PC-9 (cell line): ENCODE data around the gene SYT8. TPM values are rescaled to one million over a fixed set of nuclear protein-coding genes. Genes with fewer than 3 reads are reported as not detected.

ENCODE experiments used
- BruUV-seq: library from RNA; stranded (reverse); fragments of 400-500 nt; replicated peaks from 2 replicates; lab custom pipeline; 2021; lab: Mats Ljungman, UMichigan
- CTCF ChIA-PET: fragments of 300-600 bp; sonication (Branson Sonifier 250); formaldehyde crosslinking; loops from one replicate; lab custom pipeline; 2022; ENCODE audit warnings: antibody characterized with exemption; lab: Charles Lee
- POLR2A ChIA-PET: fragments of 300-600 bp; sonication (Branson Sonifier 250); formaldehyde crosslinking; loops from one replicate; lab custom pipeline; 2022; ENCODE audit warnings: antibody characterized with exemption; ENCODE audit not compliant: unreplicated experiment; lab: Charles Lee
- DNase-seq, 2 experiments: peaks; one replicate each; pipeline versions ENCODE4 v3.0.0 to v3.0.0-alpha.2; 2015 to 2022; ENCODE audit warnings: mixed read lengths in 1 of 2
- H2AFZ ChIP-seq: fragments of 200-600 bp; sonication (generic); 2 replicates; pipeline ENCODE4 v1.8.1; 2017; ENCODE audit warnings: antibody characterized with exemption
- H3F3A ChIP-seq: fragments of 200-600 bp; sonication (generic); 2 replicates; pipeline ENCODE4 v1.8.1; 2017; ENCODE audit warnings: antibody characterized with exemption, mild to moderate bottlenecking, low read depth; ENCODE audit not compliant: insufficient read depth
- H3K27ac ChIP-seq: fragments of 200-600 bp; sonication (generic); 2 replicates; pipeline ENCODE4 v1.6.1; 2016; ENCODE audit warnings: mixed run types
- H3K27me3 ChIP-seq: fragments of 200-600 bp; sonication (generic); 2 replicates; pipeline ENCODE4 v1.6.1; 2016; ENCODE audit warnings: low read depth, mixed run types; ENCODE audit not compliant: insufficient read depth
- H3K36me3 ChIP-seq: fragments of 200-600 bp; sonication (generic); 2 replicates; pipeline ENCODE4 v1.6.1; 2016; ENCODE audit warnings: low read depth, mixed run types
- H3K4me1 ChIP-seq: fragments of 200-600 bp; sonication (generic); replicated peaks from 2 replicates; pipeline ENCODE4 v1.6.1; 2016; ENCODE audit warnings: mixed run types; ENCODE audit not compliant: insufficient read depth
- H3K4me2 ChIP-seq: fragments of 200-600 bp; sonication (generic); 2 replicates; pipeline ENCODE4 v1.6.1; 2017; ENCODE audit warnings: mixed run types
- H3K4me3 ChIP-seq: fragments of 200-600 bp; sonication (generic); 2 replicates; pipeline ENCODE4 v1.6.1; 2016; ENCODE audit warnings: mixed run types
- H3K79me2 ChIP-seq: fragments of 200-600 bp; sonication (generic); 2 replicates; pipeline ENCODE4 v1.6.1; 2017; ENCODE audit warnings: low read depth, mixed run types
- H3K9me2 ChIP-seq: fragments of 200-600 bp; sonication (generic); 2 replicates; pipeline ENCODE4 v1.8.1; 2017; ENCODE audit warnings: mild to moderate bottlenecking; ENCODE audit not compliant: insufficient read depth
- H3K9me3 ChIP-seq: fragments of 200-600 bp; sonication (generic); 2 replicates; pipeline ENCODE4 v1.8.1; 2016; ENCODE audit warnings: low read depth; ENCODE audit not compliant: insufficient read depth
- H4K20me1 ChIP-seq: fragments of 200-600 bp; sonication (generic); 2 replicates; pipeline ENCODE4 v1.8.1; 2017; ENCODE audit not compliant: insufficient read depth
- EZH2 ChIP-seq: fragments of 200-600 bp; sonication (generic); IDR thresholded peaks from 2 replicates; pipeline ENCODE4 v1.8.0; 2017; ENCODE audit warnings: antibody characterized with exemption, low read depth
- intact Hi-C: fragments of 100-400 bp; cut with micrococcal nuclease; formaldehyde crosslinking; loops from one replicate; pipeline ENCODE4 v1.10.0; 2022; ENCODE audit not compliant: unreplicated experiment
- total RNA-seq: library from RNA; stranded (reverse); gene quantifications from 2 replicates; pipeline ENCODE4 v1.2.3, GENCODE V29; 2021
- TF ChIP-seq, protein P1 (sequence below): fragments of 200-600 bp; sonication (generic); conservative IDR thresholded peaks from 2 replicates; pipeline ENCODE4 v1.6.1; 2017; ENCODE audit warnings: mixed run types, antibody characterized with exemption, mild to moderate bottlenecking, moderate library complexity

The SYT8 gene
- total RNA-seq, 1 experiment from 2014 or later, result 8.9 TPM

DNA sequence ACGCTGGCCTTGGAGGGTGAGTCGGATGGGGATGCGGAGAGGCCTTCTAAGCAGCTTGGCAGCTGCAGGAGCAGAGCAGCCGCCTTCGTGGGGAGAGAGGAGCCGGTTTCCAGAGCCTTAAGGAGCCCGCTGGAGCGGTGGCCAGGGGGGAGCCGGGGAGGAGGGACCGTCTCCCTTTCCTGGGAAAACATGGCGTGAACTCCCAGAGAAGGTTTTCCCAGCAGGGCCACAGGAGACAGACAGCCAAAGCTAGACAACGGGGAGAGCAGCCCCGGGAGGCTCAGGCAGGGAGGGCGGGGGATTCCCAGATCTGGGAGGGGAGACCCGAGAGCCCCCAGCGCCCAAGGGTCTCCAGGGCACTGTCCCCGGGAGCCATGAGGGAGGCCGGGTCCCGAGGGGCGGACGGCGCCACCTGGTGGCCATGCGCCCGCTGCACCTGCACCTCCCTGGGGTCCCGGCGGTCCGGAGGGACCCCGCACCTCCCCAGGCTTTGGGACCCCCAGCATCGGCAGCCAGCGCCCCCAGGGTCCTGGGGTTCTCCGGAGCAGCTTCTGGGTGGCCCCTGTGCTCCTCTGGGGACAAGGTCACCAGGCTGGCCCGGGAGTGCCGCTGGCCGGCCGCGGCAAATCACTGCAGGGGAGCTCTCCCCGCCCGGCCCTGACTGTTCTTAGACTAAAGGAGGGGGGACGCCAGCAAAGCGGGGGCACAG lies 2.4 kb upstream of the SYT8 start:
- ChIA-PET POLR2A (interaction anchor here (0.6 kb wide), 1 partner anchor 139 kb away, joined by 3 read pairs; no protein-coding TSS in a partner anchor), CTCF (interaction anchor here (0.6 to 1.4 kb wide), 11 partner anchors 10 to 1273 kb away, joined by 3 to 30 read pairs (median 5); no protein-coding TSS in a partner anchor)
- intact Hi-C loops, result no loop called here
- no TSS peak for BruUV-seq
- Histone ChIP-seq H3K4me3 (peak overlapping the region; percentile 31; the same call in 1 of the 2 replicates), H4K20me1 (no peaks in the 10 kb centered on the region), H2AFZ (no peak overlapping the region; the same call in 1 of the 2 replicates), H3K79me2 (no peaks in the 10 kb centered on the region), H3K36me3 (no peaks in the 10 kb centered on the region), H3K27ac (no peak overlapping the region), H3K9me3 (no peaks in the 10 kb centered on the region), H3F3A (no peaks in the 10 kb centered on the region; the same call in 1 of the 2 replicates), H3K27me3 (no peaks in the 10 kb centered on the region), H3K4me2 (peak overlapping the region; percentile 66), H3K4me1 (peaks cover 73% of the 10 kb centered on the region), H3K9me2 (no peaks in the 10 kb centered on the region)
- no peak for TF ChIP-seq EZH2
- TF ChIP-seq, protein P1, sequence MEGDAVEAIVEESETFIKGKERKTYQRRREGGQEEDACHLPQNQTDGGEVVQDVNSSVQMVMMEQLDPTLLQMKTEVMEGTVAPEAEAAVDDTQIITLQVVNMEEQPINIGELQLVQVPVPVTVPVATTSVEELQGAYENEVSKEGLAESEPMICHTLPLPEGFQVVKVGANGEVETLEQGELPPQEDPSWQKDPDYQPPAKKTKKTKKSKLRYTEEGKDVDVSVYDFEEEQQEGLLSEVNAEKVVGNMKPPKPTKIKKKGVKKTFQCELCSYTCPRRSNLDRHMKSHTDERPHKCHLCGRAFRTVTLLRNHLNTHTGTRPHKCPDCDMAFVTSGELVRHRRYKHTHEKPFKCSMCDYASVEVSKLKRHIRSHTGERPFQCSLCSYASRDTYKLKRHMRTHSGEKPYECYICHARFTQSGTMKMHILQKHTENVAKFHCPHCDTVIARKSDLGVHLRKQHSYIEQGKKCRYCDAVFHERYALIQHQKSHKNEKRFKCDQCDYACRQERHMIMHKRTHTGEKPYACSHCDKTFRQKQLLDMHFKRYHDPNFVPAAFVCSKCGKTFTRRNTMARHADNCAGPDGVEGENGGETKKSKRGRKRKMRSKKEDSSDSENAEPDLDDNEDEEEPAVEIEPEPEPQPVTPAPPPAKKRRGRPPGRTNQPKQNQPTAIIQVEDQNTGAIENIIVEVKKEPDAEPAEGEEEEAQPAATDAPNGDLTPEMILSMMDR, result peak; percentile 93
- peak in 1 of 2 experiments; percentile 56 for DNase-seq

DNA sequence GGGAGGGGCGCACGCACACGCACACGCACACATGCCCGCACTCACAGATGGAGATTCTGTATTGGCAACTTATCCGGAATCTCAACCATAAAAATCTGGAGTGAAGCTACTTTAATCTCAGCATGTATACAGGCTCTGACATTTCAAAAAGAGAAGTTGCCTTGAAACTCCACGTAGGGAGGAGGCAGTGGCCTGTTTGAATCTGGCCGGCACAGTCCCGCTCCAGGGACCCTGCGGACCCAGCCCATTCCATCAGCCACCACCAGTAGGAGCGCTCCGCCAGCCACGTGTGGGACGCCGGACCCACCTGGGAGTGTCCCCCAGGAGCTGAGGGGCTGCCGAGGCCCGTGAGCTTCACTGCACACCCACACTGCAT lies 1.9 kb upstream of the SYT8 start:
- H3K27ac ChIP-seq, result no peak overlapping the region
- CTCF ChIA-PET, result interaction anchor here (0.6 to 1.4 kb wide), 10 partner anchors 11 to 318 kb away, joined by 3 to 30 read pairs (median 4); no protein-coding TSS in a partner anchor
- H3K27me3 ChIP-seq, result no peaks in the 10 kb centered on the region
- no peak for DNase-seq
- H3K9me2 ChIP-seq, result no peaks in the 10 kb centered on the region
- BruUV-seq, result no TSS peak
- POLR2A ChIA-PET, result interaction anchor here (0.6 kb wide), 1 partner anchor 139 kb away, joined by 3 read pairs; no protein-coding TSS in a partner anchor
- H4K20me1 ChIP-seq, result no peaks in the 10 kb centered on the region
- no peaks in the 10 kb centered on the region for H3K36me3 ChIP-seq
- H3K9me3 ChIP-seq, result no peaks in the 10 kb centered on the region
- peaks cover 68% of the 10 kb centered on the region for H3K4me1 ChIP-seq
- intact Hi-C loops, result no loop called here
- H3K4me2 ChIP-seq, result peak overlapping the region; percentile 66
- TF ChIP-seq, protein P1, result no peak
- TF ChIP-seq EZH2, result no peak
- no peaks in the 10 kb centered on the region for H3K79me2 ChIP-seq
- H3F3A ChIP-seq, result no peaks in the 10 kb centered on the region; the same call in 1 of the 2 replicates
- H3K4me3 ChIP-seq, result no peak overlapping the region
- H2AFZ ChIP-seq, result no peak overlapping the region; the same call in 1 of the 2 replicates

DNA sequence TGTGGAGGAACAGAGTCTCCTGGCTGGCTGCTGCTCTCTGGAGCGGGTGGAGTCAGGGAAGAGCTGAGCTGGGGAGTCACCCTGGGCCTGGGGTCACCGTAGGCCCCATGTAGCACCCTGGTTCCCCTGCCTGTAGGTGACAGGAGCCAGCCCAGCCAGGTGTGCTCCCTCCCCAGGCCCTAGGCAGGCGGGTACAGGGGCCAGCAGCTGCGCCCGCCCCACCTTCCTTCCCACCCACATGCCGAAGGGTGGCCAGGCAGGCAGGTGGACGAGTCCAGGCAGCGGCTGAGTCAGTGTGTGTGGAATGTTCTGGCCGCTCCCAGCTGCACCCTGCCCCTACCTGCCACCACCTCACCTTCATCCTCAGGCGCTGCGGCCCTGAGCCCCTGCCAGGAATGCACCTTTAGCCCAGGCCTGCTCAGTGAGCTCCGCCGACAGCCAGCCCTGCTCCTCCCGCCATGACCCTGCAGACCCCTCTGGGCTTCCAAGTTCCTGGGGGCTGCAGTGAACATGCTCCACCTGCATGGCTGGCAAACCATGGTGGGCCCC lies 654 bp upstream of the SYT8 start:
- H3K4me3 ChIP-seq, result 0 out of 2 replicates have a peak overlapping the region, but pooled peaks have one; percentile 24

More for the DNA sequence above, 654 bp upstream of the SYT8 start:
- H3K9me3 ChIP-seq, result no peaks in the 10 kb centered on the region
- H3K79me2 ChIP-seq, result no peaks in the 10 kb centered on the region
- no peaks in the 10 kb centered on the region for H3K36me3 ChIP-seq
- ChIA-PET CTCF (interaction anchor here (0.7 to 1.5 kb wide), 5 partner anchors 38 to 155 kb away, joined by 3 to 12 read pairs (median 4); no protein-coding TSS in a partner anchor), POLR2A (interaction anchor here (0.6 to 1.4 kb wide), 3 partner anchors 13 to 89 kb away, joined by 5 to 7 read pairs (median 5); no protein-coding TSS in a partner anchor)
- TF ChIP-seq EZH2, result no peak
- TF ChIP-seq, protein P1, result no peak
- H4K20me1 ChIP-seq, result no peaks in the 10 kb centered on the region
- BruUV-seq, result no TSS peak
- H3K27me3 ChIP-seq, result no peaks in the 10 kb centered on the region
- H2AFZ ChIP-seq, result no peak overlapping the region
- peak overlapping the region; percentile 60 for H3K27ac ChIP-seq
- H3K4me2 ChIP-seq, result peak overlapping the region; percentile 83
- no peaks in the 10 kb centered on the region; the same call in 1 of the 2 replicates for H3F3A ChIP-seq
- no peaks in the 10 kb centered on the region for H3K9me2 ChIP-seq
- intact Hi-C loops, result loop anchor here (1.0 to 2.0 kb wide), 3 partner anchors 129 to 317 kb away; no protein-coding TSS in a partner anchor
- peaks cover 55% of the 10 kb centered on the region for H3K4me1 ChIP-seq
- peak; percentile 87 to 93 for DNase-seq
